IMR-90 (cell line): ENCODE results near the gene ZNF335. TPM values are rescaled to one million over a fixed set of nuclear protein-coding genes. Genes with fewer than 3 reads are reported as not detected.

Experiments
- ATAC-seq: fragments of 200-7000 bp; cut with Tn5 transposase; 2 replicates; pipeline ENCODE4 v1.9.1; 2020; ENCODE audit warnings: low read depth, mild to moderate bottlenecking, moderate library complexity
- BruUV-seq: library from RNA; stranded (reverse); fragments of 400-500 nt; replicated peaks from 2 replicates; lab custom pipeline; 2021; lab: Mats Ljungman, UMichigan
- CTCF ChIA-PET: fragments of 300-600 bp; formaldehyde crosslinking; extraction: SDS; loops from one replicate; lab custom pipeline; 2021; ENCODE audit warnings: antibody characterized with exemption; lab: Yijun Ruan, JAX
- POLR2A ChIA-PET: fragments of 300-600 bp; sonication (Branson Sonifier 250); formaldehyde crosslinking; loops from one replicate; lab custom pipeline; 2022; ENCODE audit warnings: antibody characterized with exemption; ENCODE audit not compliant: unreplicated experiment; lab: Charles Lee
- DNase-seq: peaks from one replicate; pipeline ENCODE4 v3.0.0; 2013
- H2AFZ ChIP-seq: replicated peaks from 2 replicates; pipeline ENCODE3; 2013; ENCODE audit warnings: low read length, mild to moderate bottlenecking; ENCODE audit not compliant: poor library complexity
- H2AK5ac ChIP-seq: 2 replicates; pipeline ENCODE4 v1.6.1; 2013; ENCODE audit warnings: low read depth, low read length, inconsistent platforms
- H2AK9ac ChIP-seq: replicated peaks from 2 replicates; pipeline ENCODE3; 2013; ENCODE audit warnings: mild to moderate bottlenecking, low read depth, low read length, moderate library complexity; ENCODE audit not compliant: poor library complexity
- H2BK120ac ChIP-seq: 2 replicates; pipeline ENCODE4 v1.6.1; 2013; ENCODE audit warnings: low read depth, low read length, inconsistent platforms
- H2BK15ac ChIP-seq: 3 replicates; pipeline ENCODE4 v1.6.1; 2013; ENCODE audit warnings: low read depth, low read length, inconsistent platforms
- H2BK20ac ChIP-seq: 2 replicates; pipeline ENCODE4 v1.6.1; 2013; ENCODE audit warnings: low read depth, mild to moderate bottlenecking, inconsistent platforms, low read length, moderate library complexity
- H2BK5ac ChIP-seq: 2 replicates; pipeline ENCODE4 v1.6.1; 2013; ENCODE audit warnings: mild to moderate bottlenecking, low read depth, low read length, inconsistent platforms; ENCODE audit not compliant: poor library complexity, severe bottlenecking
- H3K14ac ChIP-seq: replicated peaks from 2 replicates; pipeline ENCODE4 v1.6.1; 2013; ENCODE audit warnings: low read depth, low read length, inconsistent platforms
- H3K18ac ChIP-seq: 2 replicates; pipeline ENCODE4 v1.6.1; 2013; ENCODE audit warnings: low read depth, low read length, control low read depth
- H3K23ac ChIP-seq: 2 replicates; pipeline ENCODE4 v1.6.1; 2013; ENCODE audit warnings: low read depth, low read length, inconsistent platforms
- H3K27ac ChIP-seq: 2 replicates; pipeline ENCODE4 v1.5.1; 2013; ENCODE audit warnings: mild to moderate bottlenecking, control low read depth, low read length; ENCODE audit not compliant: insufficient read depth
- H3K27me3 ChIP-seq: 2 replicates; pipeline ENCODE4 v1.6.1; 2013; ENCODE audit warnings: low read length; ENCODE audit not compliant: control insufficient read depth, insufficient read depth
- H3K36me3 ChIP-seq: 2 replicates; pipeline ENCODE4 v1.6.1; 2013; ENCODE audit warnings: low read length, mixed read lengths; ENCODE audit not compliant: control insufficient read depth, insufficient read depth
- H3K4ac ChIP-seq: 2 replicates; pipeline ENCODE4 v1.6.1; 2013; ENCODE audit warnings: low read depth, low read length, inconsistent platforms
- H3K4me1 ChIP-seq: 2 replicates; pipeline ENCODE4 v1.6.1; 2013; ENCODE audit warnings: low read length, mixed read lengths; ENCODE audit not compliant: control insufficient read depth, insufficient read depth
- H3K4me2 ChIP-seq: 2 replicates; pipeline ENCODE4 v1.6.1; 2013; ENCODE audit warnings: low read depth, mild to moderate bottlenecking, control low read depth, low read length, moderate library complexity
- H3K4me3 ChIP-seq: 2 replicates; pipeline ENCODE4 v1.5.1; 2013; ENCODE audit warnings: low read depth, mild to moderate bottlenecking, control low read depth, low read length, moderate library complexity; ENCODE audit not compliant: insufficient read depth
- H3K56ac ChIP-seq: 2 replicates; pipeline ENCODE4 v1.6.1; 2013; ENCODE audit warnings: low read length, inconsistent platforms; ENCODE audit not compliant: insufficient read depth; ENCODE audit errors: extremely low read depth
- H3K79me1 ChIP-seq, 2 experiments: 2 replicates each; pipeline ENCODE4 v1.6.1; 2013; ENCODE audit warnings: low read length in 2 of 2, inconsistent platforms in 1 of 2, low read depth in 1 of 2
- H3K9ac ChIP-seq: 2 replicates; pipeline ENCODE4 v1.6.1; 2013; ENCODE audit warnings: low read depth, low read length, control low read depth
- H3K9me1 ChIP-seq: 2 replicates; pipeline ENCODE4 v1.6.1; 2013; ENCODE audit warnings: low read length, inconsistent platforms; ENCODE audit not compliant: insufficient read depth
- H3K9me3 ChIP-seq: 2 replicates; pipeline ENCODE4 v1.6.1; 2013; ENCODE audit warnings: low read length; ENCODE audit not compliant: control insufficient read depth, insufficient read depth
- H4K20me1 ChIP-seq: 2 replicates; pipeline ENCODE4 v1.6.1; 2013; ENCODE audit warnings: low read length, inconsistent platforms; ENCODE audit not compliant: insufficient read depth
- H4K5ac ChIP-seq: 2 replicates; pipeline ENCODE4 v1.6.1; 2013; ENCODE audit warnings: mild to moderate bottlenecking, low read depth, low read length, control low read depth
- H4K8ac ChIP-seq, 2 experiments: 2 replicates each; pipeline ENCODE4 v1.6.1; 2013; ENCODE audit warnings: low read depth in 2 of 2, low read length in 2 of 2, control low read depth in 1 of 2, inconsistent platforms in 1 of 2
- H4K91ac ChIP-seq: 2 replicates; pipeline ENCODE4 v1.6.1; 2013; ENCODE audit warnings: low read depth, low read length, inconsistent platforms; ENCODE audit not compliant: insufficient read depth
- BHLHE40 ChIP-seq: fragments of 150-350 bp; IDR thresholded peaks from 2 replicates; pipeline ENCODE4 v1.6.1; 2016; ENCODE audit warnings: mild to moderate bottlenecking, low read depth, low read length
- CEBPB ChIP-seq: IDR thresholded peaks from 2 replicates; pipeline ENCODE4 v1.6.1; 2012; ENCODE audit warnings: low read depth, low read length, improper control_type of control experiment
- CHD1 ChIP-seq: IDR thresholded peaks from 2 replicates; pipeline ENCODE4 v1.6.1; 2012; ENCODE audit warnings: low read depth, low read length, improper control_type of control experiment
- FOS ChIP-seq: fragments of 150-350 bp; IDR thresholded peaks from 2 replicates; pipeline ENCODE4 v1.6.1; 2016; ENCODE audit warnings: low read depth, low read length
- MAFK ChIP-seq: IDR thresholded peaks from 2 replicates; pipeline ENCODE4 v1.6.1; 2012; ENCODE audit warnings: low read depth, low read length, improper control_type of control experiment
- MAZ ChIP-seq: IDR thresholded peaks from 2 replicates; pipeline ENCODE4 v1.6.1; 2012; ENCODE audit warnings: low read depth, mild to moderate bottlenecking, low read length, improper control_type of control experiment, moderate library complexity, borderline replicate concordance
- NFE2L2 ChIP-seq: fragments of 150-350 bp; IDR thresholded peaks from 2 replicates; pipeline ENCODE4 v1.6.1; 2016; ENCODE audit warnings: low read depth, mild to moderate bottlenecking, low read length
- POLR2A ChIP-seq: IDR thresholded peaks from 2 replicates; pipeline ENCODE4 v1.6.1; 2012; ENCODE audit warnings: mild to moderate bottlenecking, low read depth, low read length
- RCOR1 ChIP-seq: IDR thresholded peaks from 2 replicates; pipeline ENCODE4 v1.6.1; 2012; ENCODE audit warnings: mild to moderate bottlenecking, low read length, improper control_type of control experiment; ENCODE audit not compliant: insufficient replicate concordance
- RFX5 ChIP-seq: IDR thresholded peaks from 2 replicates; pipeline ENCODE4 v1.8.0; 2012; ENCODE audit warnings: low read depth, mild to moderate bottlenecking, low read length, moderate library complexity
- WGBS, 2 experiments: methylation state at CpG; one replicate each; pipeline versions ENCODE4 v1.1.5 to v1.1.7; 2013; ENCODE audit warnings: missing lambda C conversion rate in 2 of 2; ENCODE audit not compliant: insufficient read length in 1 of 2; ENCODE audit errors: extremely low coverage in 2 of 2; 5-methylcytosine and 5-hydroxymethylcytosine counted together
- dilution Hi-C: fragments of 300-500 bp; cut with HindIII; formaldehyde crosslinking; loops from one replicate; pipeline ENCODE4 v1.14.3; 2018; ENCODE audit warnings: low sequenced_read_pairs; ENCODE audit not compliant: unreplicated experiment
- in situ Hi-C: fragments of 300-500 bp; cut with MboI; formaldehyde crosslinking; loops from 3 replicates; pipeline ENCODE4 v1.14.3; 2019; ENCODE audit warnings: low sequenced_read_pairs, inconsistent platforms, mixed read lengths
- intact Hi-C: fragments of 100-400 bp; cut with micrococcal nuclease; formaldehyde crosslinking; loops from 2 replicates; pipeline ENCODE4 v1.10.0; 2022
- polyA plus RNA-seq, 3 experiments: library from polyadenylated mRNA; depleted of rRNA; stranded (reverse); fragments of >200 nt; gene quantifications; 2 replicates each; pipeline ENCODE4 v1.2.3, GENCODE V29; 2012; ENCODE audit warnings: low replicate concordance in 1 of 3
- total RNA-seq: library from RNA; depleted of rRNA; stranded (reverse); fragments of >200 nt; gene quantifications from 2 replicates; pipeline ENCODE4 v1.2.3, GENCODE V29; 2012
- TF ChIP-seq, protein P1 (sequence below): conservative IDR thresholded peaks from 2 replicates; pipeline ENCODE4 v1.5.1; 2012; ENCODE audit warnings: mild to moderate bottlenecking, low read depth, low read length, improper control_type of control experiment
- TF ChIP-seq, protein P2 (sequence below): fragments of 150-350 bp; IDR thresholded peaks from 2 replicates; pipeline ENCODE4 v1.6.1; 2016; ENCODE audit warnings: low read depth, mild to moderate bottlenecking, low read length, moderate library complexity, borderline replicate concordance

The ZNF335 gene
- total and polyA plus RNA-seq, 2 of the 4 experiments (the other 2 are of a cell fraction), result 11.8 to 17.8 TPM

DNA sequence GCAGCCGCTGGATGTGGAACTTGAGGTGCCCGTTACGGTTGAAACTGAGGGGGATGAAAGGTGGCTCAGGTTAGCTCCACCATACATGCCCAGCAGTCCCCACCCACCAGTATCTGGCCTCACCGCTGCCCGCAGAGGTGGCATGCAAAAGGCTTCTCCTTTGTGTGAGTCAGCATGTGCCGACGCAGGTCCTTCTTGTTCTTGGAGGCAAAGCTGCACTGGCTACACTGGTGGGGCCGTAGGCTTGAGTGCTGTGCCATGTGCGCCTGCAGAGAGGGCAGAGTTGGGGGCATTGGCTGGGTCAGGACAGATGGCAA is 21.7 kb downstream of the ZNF335 start:
- DNase-seq (no peak), ATAC-seq (no peak)
- dilution Hi-C loops, result no loop called here
- Histone ChIP-seq H3K9ac (no peak overlapping the region), H4K20me1 (peaks cover 7% of the 10 kb centered on the region; the same call in 1 of the 2 replicates), H3K56ac (no peak overlapping the region), H4K91ac (no peak overlapping the region), H3K27ac (no peak overlapping the region), H2BK20ac (no peak overlapping the region), H3K23ac (no peak overlapping the region), H2AK9ac (no peak overlapping the region), H3K79me1 (peaks cover 0 to 2% of the 10 kb centered on the region in 2 experiments; a peak in 1 of 4 replicates), H2BK5ac (no peak overlapping the region), H3K9me3 (no peaks in the 10 kb centered on the region), H2AFZ (no peak overlapping the region), H3K9me1 (peaks cover 7% of the 10 kb centered on the region; the same call in 1 of the 2 replicates), H4K5ac (no peak overlapping the region), H3K27me3 (no peaks in the 10 kb centered on the region), H3K4ac (no peak overlapping the region), H3K14ac (no peak overlapping the region), H2BK120ac (no peak overlapping the region), H3K36me3 (peaks cover 84% of the 10 kb centered on the region), H2AK5ac (no peak overlapping the region), H3K18ac (no peak overlapping the region), H2BK15ac (no peak overlapping the region), H3K4me2 (no peak overlapping the region), H3K4me3 (no peak overlapping the region), H3K4me1 (no peaks in the 10 kb centered on the region), H4K8ac (no peak overlapping the region)
- BruUV-seq, result no TSS peak
- ChIA-PET POLR2A (interaction anchor here (0.5 kb wide), 1 partner anchor 159 kb away, joined by 3 read pairs; the partner anchor contains the start of gene WFDC3), CTCF (no interaction called here)
- TF ChIP-seq, protein P1, sequence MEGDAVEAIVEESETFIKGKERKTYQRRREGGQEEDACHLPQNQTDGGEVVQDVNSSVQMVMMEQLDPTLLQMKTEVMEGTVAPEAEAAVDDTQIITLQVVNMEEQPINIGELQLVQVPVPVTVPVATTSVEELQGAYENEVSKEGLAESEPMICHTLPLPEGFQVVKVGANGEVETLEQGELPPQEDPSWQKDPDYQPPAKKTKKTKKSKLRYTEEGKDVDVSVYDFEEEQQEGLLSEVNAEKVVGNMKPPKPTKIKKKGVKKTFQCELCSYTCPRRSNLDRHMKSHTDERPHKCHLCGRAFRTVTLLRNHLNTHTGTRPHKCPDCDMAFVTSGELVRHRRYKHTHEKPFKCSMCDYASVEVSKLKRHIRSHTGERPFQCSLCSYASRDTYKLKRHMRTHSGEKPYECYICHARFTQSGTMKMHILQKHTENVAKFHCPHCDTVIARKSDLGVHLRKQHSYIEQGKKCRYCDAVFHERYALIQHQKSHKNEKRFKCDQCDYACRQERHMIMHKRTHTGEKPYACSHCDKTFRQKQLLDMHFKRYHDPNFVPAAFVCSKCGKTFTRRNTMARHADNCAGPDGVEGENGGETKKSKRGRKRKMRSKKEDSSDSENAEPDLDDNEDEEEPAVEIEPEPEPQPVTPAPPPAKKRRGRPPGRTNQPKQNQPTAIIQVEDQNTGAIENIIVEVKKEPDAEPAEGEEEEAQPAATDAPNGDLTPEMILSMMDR, result no peak
- TF ChIP-seq FOS (no peak), RCOR1 (no peak), MAFK (no peak), CEBPB (no peak), BHLHE40 (no peak), POLR2A (no peak), RFX5 (no peak), MAZ (no peak), CHD1 (no peak), NFE2L2 (no peak)
- TF ChIP-seq, protein P2, sequence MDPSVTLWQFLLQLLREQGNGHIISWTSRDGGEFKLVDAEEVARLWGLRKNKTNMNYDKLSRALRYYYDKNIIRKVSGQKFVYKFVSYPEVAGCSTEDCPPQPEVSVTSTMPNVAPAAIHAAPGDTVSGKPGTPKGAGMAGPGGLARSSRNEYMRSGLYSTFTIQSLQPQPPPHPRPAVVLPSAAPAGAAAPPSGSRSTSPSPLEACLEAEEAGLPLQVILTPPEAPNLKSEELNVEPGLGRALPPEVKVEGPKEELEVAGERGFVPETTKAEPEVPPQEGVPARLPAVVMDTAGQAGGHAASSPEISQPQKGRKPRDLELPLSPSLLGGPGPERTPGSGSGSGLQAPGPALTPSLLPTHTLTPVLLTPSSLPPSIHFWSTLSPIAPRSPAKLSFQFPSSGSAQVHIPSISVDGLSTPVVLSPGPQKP, result no peak
- in situ Hi-C loops, result no loop called here
- intact Hi-C loops, result no loop called here
- 92% methylated on average over 2 of the region's 9 CpGs; no CpG with 5 or more reads in 1 of the 2 experiments for WGBS, 2 experiments
